Stimulated activated CD4-positive, alpha-beta T cell treated with anti-CD3 and anti-CD28 coated beads, Interleukin-1b, Interleukin-23, amount 100 ng/mL, for 1 hour (primary cell): ENCODE data around the gene CNTD1.
"Not testable (repeated sequence)": the region's sequence is repeated elsewhere in the genome, so short reads cannot be mapped to it uniquely, and the experiment has no call there.

ENCODE experiments used
- DNase-seq, 2 donors: peaks; one replicate each; pipeline ENCODE4 v3.0.0-alpha.2; 2020; ENCODE audit warnings: low read depth in 2 of 2

CNTD1 gene

GRCh38 chr17:42798383-42799380 is at the start of gene CNTD1, which contains the start of gene COA3:
Gene CNTD1 (plus strand): TSS chr17:42798861. CDS start chr17:42799068, 207 bp downstream.
Gene COA3 (minus strand): TSS chr17:42798704. CDS start chr17:42798681, 23 bp downstream.
- DNase-seq: peak; percentile 37 to 60

- DNase-seq: no peak
These were observed 49.5 kb upstream of the CNTD1 start for GRCh38 chr17:42748908-42749798.

GRCh38 chr17:42750739-42751344 is 47.8 kb upstream of the CNTD1 start:
- no peak for DNase-seq

GRCh38 chr17:42751628-42752027 is 47.0 kb upstream of the CNTD1 start:
- no peak for DNase-seq

GRCh38 chr17:42754782-42755181 is 43.9 kb upstream of the CNTD1 start:
- DNase-seq: no peak

GRCh38 chr17:42759982-42760651 is 38.5 kb upstream of the CNTD1 start:
- DNase-seq: no peak

GRCh38 chr17:42760652-42761581 is 37.7 kb upstream of the CNTD1 start, which contains the start of gene RAMP2:
Gene RAMP2 (plus strand): TSS chr17:42761227. CDS start chr17:42761262, 35 bp downstream.
- DNase-seq: no peak

- no peak for DNase-seq
These were observed 37.0 kb upstream of the CNTD1 start for GRCh38 chr17:42761638-42762037.

- no peak for DNase-seq
These were observed 32.5 kb upstream of the CNTD1 start for GRCh38 chr17:42766124-42766523.

GRCh38 chr17:42767512-42767911 is 31.1 kb upstream of the CNTD1 start:
- DNase-seq: no peak

GRCh38 chr17:42768006-42768405 is 30.7 kb upstream of the CNTD1 start:
- DNase-seq: not testable (repeated sequence)

- not testable (repeated sequence) for DNase-seq
These were observed 28.7 kb upstream of the CNTD1 start for GRCh38 chr17:42769964-42770363.

GRCh38 chr17:42772945-42773289 is 25.7 kb upstream of the CNTD1 start:
- no peak for DNase-seq

GRCh38 chr17:42773290-42774035 is 25.2 kb upstream of the CNTD1 start, which contains the start of gene VPS25:
Gene VPS25 (plus strand): TSS chr17:42773449. CDS start chr17:42773476, 27 bp downstream.
- DNase-seq: peak; percentile 44 to 54

GRCh38 chr17:42774066-42774745 is 24.5 kb upstream of the CNTD1 start:
- no peak for DNase-seq

- DNase-seq: no peak
These were observed 23.0 kb upstream of the CNTD1 start for GRCh38 chr17:42775534-42776098.

- no peak for DNase-seq
These were observed 20.1 kb upstream of the CNTD1 start for GRCh38 chr17:42778570-42778969.

- no peak for DNase-seq
These were observed 19.2 kb upstream of the CNTD1 start for GRCh38 chr17:42779304-42779935.
